ENCODE data around the gene SV2C. TPM values are rescaled to one million over a fixed set of nuclear protein-coding genes. Genes with fewer than 3 reads are reported as not detected.
"Not testable (repeated sequence)": the region's sequence is repeated elsewhere in the genome, so short reads cannot be mapped to it uniquely, and the experiment has no call there.

Gene SV2C
- total and polyA plus RNA-seq, 2 donors (not counting 1 experiment from before 2014, with no cell fraction given), result not detected

GRCh38 chr5:76334574-76334973 is 251.4 kb downstream of the SV2C start:
- no peak overlapping the region for H3K4me3 ChIP-seq (ENCODE audit: control extremely low read depth in 1 of 5, extremely low read depth in 1 of 5, insufficient read depth in 1 of 5, low read depth in 2 of 5, low read length in 4 of 5)
- Mint-ChIP-seq H3K4me3 (no peak overlapping the region), H3K9me3 (ENCODE audit: insufficient read depth) (no peaks in the 10 kb centered on the region), H3K27ac (no peak overlapping the region), H3K27me3 (peaks cover 3% of the 10 kb centered on the region), H3K4me1 (peaks cover 3% of the 10 kb centered on the region)
- 93% methylated on average over 3 of the region's 3 CpGs for WGBS (ENCODE audit: insufficient coverage)
- H4K20me1 ChIP-seq (ENCODE audit: control insufficient read depth, insufficient read depth, low read length, poor library complexity, severe bottlenecking), result no peaks in the 10 kb centered on the region
- no peaks in the 10 kb centered on the region for H3K36me3 ChIP-seq (replicated peaks in 1 of 2; ENCODE audit: control extremely low read depth in 1 of 2, control insufficient read depth in 1 of 2, extremely low read depth in 1 of 2, insufficient read depth in 2 of 2, low read length in 1 of 2)
- H2AFZ ChIP-seq (ENCODE audit: insufficient read depth, low read depth, low read length, poor library complexity, severe bottlenecking), result no peak overlapping the region
- H3K9ac ChIP-seq (ENCODE audit: low read length), result no peak overlapping the region
- H3K27ac ChIP-seq (ENCODE audit: low read length in 2 of 2), result no peak overlapping the region
- ChIA-PET CTCF (no interaction called here), POLR2A (no interaction called here)
- H3K4me2 ChIP-seq (replicated peaks; ENCODE audit: low read depth, low read length, poor library complexity, severe bottlenecking), result no peak overlapping the region
- intact Hi-C loops (cut with micrococcal nuclease), result loop anchor here (10.0 kb wide), 1 partner anchor 210 kb away; no protein-coding TSS in a partner anchor
- ATAC-seq (ENCODE audit: low read depth) (no peak), DNase-seq (no peak)
- no peaks in the 10 kb centered on the region for H3K79me2 ChIP-seq (ENCODE audit: control insufficient read depth, insufficient read depth, low read length)
- TF ChIP-seq CTCF (IDR thresholded peaks at IDR 0.05), result no peak
- TF ChIP-seq EZH2 (IDR thresholded peaks at IDR 0.05; ENCODE audit: borderline replicate concordance, insufficient read depth, low read depth, low read length, poor library complexity, severe bottlenecking), result no peak
- no peaks in the 10 kb centered on the region for H3K27me3 ChIP-seq (replicated peaks in 1 of 4; ENCODE audit: control extremely low read depth in 1 of 4, control insufficient read depth in 3 of 4, insufficient read depth in 4 of 4, low read length in 3 of 4)
- H3K9me3 ChIP-seq (ENCODE audit: control extremely low read depth in 1 of 3, control insufficient read depth in 2 of 3, insufficient read depth in 1 of 3, low read length in 2 of 3), result peaks cover 0 to 3% (median 0%) of the 10 kb centered on the region in 3 donors
- peaks cover 0 to 7% of the 10 kb centered on the region in 2 donors for H3K4me1 ChIP-seq (ENCODE audit: control insufficient read depth in 2 of 2, insufficient read depth in 2 of 2, low read length in 2 of 2)

- 94% methylated on average over 2 of the region's 5 CpGs for WGBS (ENCODE audit: insufficient coverage)
- POLR2A ChIA-PET; H3K4me3 ChIP-seq (ENCODE audit: control extremely low read depth in 1 of 5, extremely low read depth in 1 of 5, insufficient read depth in 1 of 5, low read depth in 2 of 5, low read length in 4 of 5); H3K4me3 Mint-ChIP-seq; H3K4me2 ChIP-seq (replicated peaks; ENCODE audit: low read depth, low read length, poor library complexity, severe bottlenecking); H3K4me1 Mint-ChIP-seq; H3K9me3 ChIP-seq (ENCODE audit: control extremely low read depth in 1 of 3, control insufficient read depth in 2 of 3, insufficient read depth in 1 of 3, low read length in 2 of 3); H2AFZ ChIP-seq (ENCODE audit: insufficient read depth, low read depth, low read length, poor library complexity, severe bottlenecking); H3K27ac Mint-ChIP-seq; H3K9ac ChIP-seq (ENCODE audit: low read length); H3K27me3 ChIP-seq (replicated peaks in 1 of 4; ENCODE audit: control extremely low read depth in 1 of 4, control insufficient read depth in 3 of 4, insufficient read depth in 4 of 4, low read length in 3 of 4); DNase-seq; ATAC-seq (ENCODE audit: low read depth); H3K4me1 ChIP-seq (ENCODE audit: control insufficient read depth in 2 of 2, insufficient read depth in 2 of 2, low read length in 2 of 2); H4K20me1 ChIP-seq (ENCODE audit: control insufficient read depth, insufficient read depth, low read length, poor library complexity, severe bottlenecking); CTCF ChIA-PET; H3K79me2 ChIP-seq (ENCODE audit: control insufficient read depth, insufficient read depth, low read length); H3K27me3 Mint-ChIP-seq; H3K36me3 ChIP-seq (replicated peaks in 1 of 2; ENCODE audit: control extremely low read depth in 1 of 2, control insufficient read depth in 1 of 2, extremely low read depth in 1 of 2, insufficient read depth in 2 of 2, low read length in 1 of 2); H3K9me3 Mint-ChIP-seq (ENCODE audit: insufficient read depth); H3K27ac ChIP-seq (ENCODE audit: low read length in 2 of 2): not testable (repeated sequence)
- intact Hi-C loops (cut with micrococcal nuclease), result loop anchor here (5.0 to 10.0 kb wide), 2 partner anchors 67 to 209 kb away; partner anchors contain the start of gene IQGAP2
These were observed 252.3 kb downstream of the SV2C start for GRCh38 chr5:76335451-76335850.

- WGBS (ENCODE audit: insufficient coverage), result 98% methylated on average over 27 of the region's 33 CpGs
- H3K9me3 ChIP-seq (ENCODE audit: control extremely low read depth in 1 of 3, control insufficient read depth in 2 of 3, insufficient read depth in 1 of 3, low read length in 2 of 3); H3K36me3 ChIP-seq (replicated peaks in 1 of 2; ENCODE audit: control extremely low read depth in 1 of 2, control insufficient read depth in 1 of 2, extremely low read depth in 1 of 2, insufficient read depth in 2 of 2, low read length in 1 of 2); H3K4me1 Mint-ChIP-seq; H3K4me2 ChIP-seq (replicated peaks; ENCODE audit: low read depth, low read length, poor library complexity, severe bottlenecking); H3K27ac ChIP-seq (ENCODE audit: low read length in 2 of 2); DNase-seq; POLR2A ChIA-PET; CTCF ChIA-PET; H3K4me3 Mint-ChIP-seq; H3K9me3 Mint-ChIP-seq (ENCODE audit: insufficient read depth); H3K4me3 ChIP-seq (ENCODE audit: control extremely low read depth in 1 of 5, extremely low read depth in 1 of 5, insufficient read depth in 1 of 5, low read depth in 2 of 5, low read length in 4 of 5); H3K27me3 ChIP-seq (replicated peaks in 1 of 4; ENCODE audit: control extremely low read depth in 1 of 4, control insufficient read depth in 3 of 4, insufficient read depth in 4 of 4, low read length in 3 of 4); H3K27ac Mint-ChIP-seq; H3K4me1 ChIP-seq (ENCODE audit: control insufficient read depth in 2 of 2, insufficient read depth in 2 of 2, low read length in 2 of 2); H3K27me3 Mint-ChIP-seq; H4K20me1 ChIP-seq (ENCODE audit: control insufficient read depth, insufficient read depth, low read length, poor library complexity, severe bottlenecking); H3K79me2 ChIP-seq (ENCODE audit: control insufficient read depth, insufficient read depth, low read length); H3K9ac ChIP-seq (ENCODE audit: low read length); ATAC-seq (ENCODE audit: low read depth); H2AFZ ChIP-seq (ENCODE audit: insufficient read depth, low read depth, low read length, poor library complexity, severe bottlenecking): not testable (repeated sequence)
- intact Hi-C loops (cut with micrococcal nuclease), result loop anchor here (5.0 to 10.0 kb wide), 2 partner anchors 66 to 208 kb away; partner anchors contain the start of gene IQGAP2
These were observed 253.1 kb downstream of the SV2C start for GRCh38 chr5:76336253-76336809.
